Cardiac fibroblast (primary cell): ENCODE results near the gene LOXL3.

ENCODE experiments used
- DNase-seq, 2 donors: peaks; one replicate each; pipeline versions ENCODE4 v3.0.0 to v3.0.0-alpha.2; 2010; ENCODE audit warnings: low read depth in 2 of 2
- H3K4me3 ChIP-seq, 2 donors: replicated peaks in 1 of 2; 1 replicate in 1 of 2; 2 replicates in 1 of 2; pipeline ENCODE4 v1.5.1; 2011; ENCODE audit warnings: low read depth in 2 of 2, low read length in 2 of 2, mild to moderate bottlenecking in 2 of 2, moderate library complexity in 1 of 2
- CTCF ChIP-seq: IDR thresholded peaks from one replicate; pipeline ENCODE4 v1.5.1; 2011; ENCODE audit warnings: low read depth, mild to moderate bottlenecking, low read length, inconsistent platforms

Gene LOXL3

GRCh38 chr2:74582184-74582583 lies 28.4 kb upstream of the LOXL3 start:
- TF ChIP-seq CTCF = no peak
- H3K4me3 ChIP-seq = no peak overlapping the region
- no peak for DNase-seq

GRCh38 chr2:74581463-74581862 lies 27.7 kb upstream of the LOXL3 start:
- TF ChIP-seq CTCF = no peak

DNA sequence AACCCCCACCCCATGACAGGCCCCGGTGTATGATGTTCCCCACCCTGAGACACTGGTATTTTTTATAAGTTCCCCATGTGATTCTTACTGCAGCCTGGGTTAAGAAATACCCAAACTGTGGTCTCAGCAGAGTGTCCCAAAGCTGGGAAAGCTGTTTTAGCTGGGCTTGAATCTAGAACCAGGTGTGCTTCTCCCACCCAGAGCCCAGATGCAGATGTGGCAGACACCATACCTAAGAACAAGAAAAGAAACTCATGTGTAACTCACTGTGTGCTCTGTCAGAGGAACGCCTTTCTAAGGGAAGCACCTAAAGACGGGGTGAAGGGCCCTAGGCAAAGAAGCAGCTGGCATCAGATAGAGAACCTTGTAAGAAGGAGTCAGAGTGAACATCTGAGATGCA lies 24.7 kb upstream of the LOXL3 start:
- DNase-seq = no peak
- no peak overlapping the region for H3K4me3 ChIP-seq
- no peak for TF ChIP-seq CTCF

More at GRCh38 chr2:74581463-74581862, 27.7 kb upstream of the LOXL3 start:
- DNase-seq = no peak
- H3K4me3 ChIP-seq = no peak overlapping the region

DNA sequence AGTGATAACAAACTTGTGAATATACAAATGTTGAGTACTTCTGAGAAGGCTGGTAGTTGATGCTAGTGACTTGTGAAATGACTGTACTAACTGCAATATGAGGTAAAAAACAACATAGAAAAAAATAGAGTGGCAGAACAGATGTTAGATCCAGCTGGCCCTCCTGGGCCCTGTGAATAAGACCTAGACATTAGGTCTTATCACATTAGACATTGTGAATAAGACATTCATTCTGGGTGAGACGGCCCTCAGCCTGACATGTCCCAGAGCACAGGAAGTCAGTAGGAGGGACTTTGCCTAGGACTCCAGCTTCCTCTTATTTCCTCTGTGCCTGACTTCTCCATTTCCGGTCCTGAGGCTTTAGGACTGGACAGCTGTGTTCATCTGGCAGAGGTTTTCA lies 23.7 kb upstream of the LOXL3 start:
- no peak for TF ChIP-seq CTCF
- H3K4me3 ChIP-seq = no peak overlapping the region

GRCh38 chr2:74576863-74577229 lies 23.1 kb upstream of the LOXL3 start:
- H3K4me3 ChIP-seq = no peak overlapping the region
- TF ChIP-seq CTCF = no peak
- peak; percentile 87 to 93 for DNase-seq

More for the DNA sequence above, 23.7 kb upstream of the LOXL3 start:
- DNase-seq = peak; percentile 65 to 92

- no peak for TF ChIP-seq CTCF
- H3K4me3 ChIP-seq = no peak overlapping the region
- peak in 1 of 2 donors; percentile 62 for DNase-seq
Measured at GRCh38 chr2:74576211-74576862, 22.6 kb upstream of the LOXL3 start.

- DNase-seq = no peak
- no peak for TF ChIP-seq CTCF
Measured at GRCh38 chr2:74575320-74575719, 21.6 kb upstream of the LOXL3 start.

More at GRCh38 chr2:74575320-74575719, 21.6 kb upstream of the LOXL3 start:
- no peak overlapping the region for H3K4me3 ChIP-seq
